ENCODE measurements around the gene LIMS2.

The LIMS2 gene

GRCh38 chr2:127701651-127702394 lies 26.5 kb upstream of the LIMS2 start:
- peak; percentile 62 to 72 (median 71) for DNase-seq (ENCODE audit: low read depth in 2 of 3, low spot score in 1 of 3)

- peak; percentile 77 to 86 (median 85) for DNase-seq (ENCODE audit: low read depth in 2 of 3, low spot score in 1 of 3)
These were observed 25.9 kb upstream of the LIMS2 start, which contains the start of gene SFT2D3 for GRCh38 chr2:127701193-127701650. SFT2D3 (plus strand) TSS chr2:127701497; CDS start chr2:127701529, 32 bp downstream.

DNA sequence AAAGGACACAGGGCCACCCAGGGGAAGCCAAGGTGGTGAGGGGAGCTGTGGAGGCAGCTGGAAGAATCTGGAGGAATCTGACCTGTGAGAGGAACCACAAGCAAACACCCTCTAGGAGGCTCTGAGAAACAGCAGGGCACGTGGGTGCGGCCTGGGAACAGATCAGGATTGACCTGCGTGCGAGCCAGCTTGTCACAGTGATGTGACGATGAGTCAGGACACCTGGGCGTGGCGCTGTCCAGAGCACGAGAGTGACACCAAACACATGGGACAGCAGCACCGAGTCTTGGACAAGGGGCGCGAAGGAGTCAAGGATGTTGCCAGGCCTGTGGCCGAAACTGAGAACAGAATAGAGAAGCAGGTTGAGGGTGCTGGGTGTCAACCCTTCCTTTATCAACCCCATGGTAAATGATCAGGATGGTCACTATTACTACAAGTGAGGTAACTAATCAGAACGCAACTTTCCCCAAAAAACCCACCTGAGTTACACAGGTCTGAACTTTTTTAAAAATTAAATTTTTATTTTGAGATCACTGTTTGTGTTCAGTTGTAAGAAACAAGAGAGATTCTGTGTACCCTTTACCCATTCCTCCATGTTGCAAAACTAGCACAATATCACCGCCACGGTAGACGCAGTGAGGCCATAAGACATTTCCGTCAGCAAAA lies 25.3 kb upstream of the LIMS2 start:
- DNase-seq (ENCODE audit: low read depth in 2 of 3, low spot score in 1 of 3) = peak in 2 of 3 donors; percentile 14 to 21

GRCh38 chr2:127698553-127699355 lies 23.4 kb upstream of the LIMS2 start:
- DNase-seq (ENCODE audit: low read depth in 2 of 3, low spot score in 1 of 3) = no peak

DNA sequence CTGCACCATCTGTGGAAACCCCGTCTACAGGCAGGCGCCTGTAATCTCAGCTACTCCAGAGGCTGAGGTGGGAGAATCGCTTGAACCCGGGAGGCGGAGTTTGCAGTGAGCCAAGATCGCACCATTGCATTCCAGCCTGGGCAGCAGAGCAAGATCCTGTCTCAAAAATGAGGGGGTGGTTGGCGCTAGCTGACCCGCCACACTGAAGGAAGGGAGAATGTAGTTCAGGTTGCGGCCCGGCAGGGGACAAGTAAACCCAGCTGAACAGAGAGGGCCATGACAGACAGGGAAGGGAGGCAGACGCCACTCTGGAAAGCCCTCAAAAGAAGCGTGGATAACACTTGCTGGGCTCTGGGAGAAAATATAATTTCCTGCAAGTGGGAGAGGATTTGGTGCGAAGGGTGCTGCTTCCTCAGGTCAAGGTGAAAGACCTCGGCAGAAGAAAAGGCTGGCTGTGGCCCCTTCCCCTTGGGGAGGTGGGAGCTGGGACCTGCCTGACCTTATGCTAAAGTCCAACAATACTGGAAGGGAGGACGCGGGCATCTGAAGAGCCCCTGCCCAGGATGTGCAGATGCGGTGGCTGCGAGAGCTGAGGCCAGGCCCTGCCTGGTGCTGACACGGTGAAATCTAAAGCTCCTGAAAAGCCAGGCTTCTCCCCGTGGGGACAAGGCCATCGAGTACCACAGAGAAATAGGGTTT lies 22.3 kb upstream of the LIMS2 start:
- DNase-seq (ENCODE audit: low read depth in 2 of 3, low spot score in 1 of 3) = no peak

GRCh38 chr2:127695491-127696472 lies 20.5 kb upstream of the LIMS2 start:
- peak in 1 of 3 donors; percentile 34 for DNase-seq (ENCODE audit: low read depth in 2 of 3, low spot score in 1 of 3)

DNA sequence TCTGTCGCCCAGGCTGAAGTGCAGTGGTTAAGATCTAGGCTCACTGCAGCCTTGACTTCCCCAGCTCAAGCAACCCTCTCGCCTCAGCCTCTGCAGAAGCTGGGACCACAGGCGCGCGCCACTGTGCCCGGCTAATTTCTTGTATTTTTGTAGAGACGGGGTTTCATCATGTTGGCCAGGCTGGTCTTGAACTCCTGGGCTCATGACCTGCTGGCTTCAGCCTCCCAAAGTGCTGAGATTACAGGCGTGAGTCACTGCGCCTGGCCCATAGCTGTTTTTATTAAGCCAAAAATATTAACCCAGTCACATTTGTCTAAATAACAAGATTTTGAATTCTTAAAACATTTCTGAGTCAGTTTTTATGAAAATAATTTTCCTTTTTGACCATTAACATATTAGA lies 19.7 kb upstream of the LIMS2 start:
- DNase-seq (ENCODE audit: low read depth in 2 of 3, low spot score in 1 of 3) = no peak

DNA sequence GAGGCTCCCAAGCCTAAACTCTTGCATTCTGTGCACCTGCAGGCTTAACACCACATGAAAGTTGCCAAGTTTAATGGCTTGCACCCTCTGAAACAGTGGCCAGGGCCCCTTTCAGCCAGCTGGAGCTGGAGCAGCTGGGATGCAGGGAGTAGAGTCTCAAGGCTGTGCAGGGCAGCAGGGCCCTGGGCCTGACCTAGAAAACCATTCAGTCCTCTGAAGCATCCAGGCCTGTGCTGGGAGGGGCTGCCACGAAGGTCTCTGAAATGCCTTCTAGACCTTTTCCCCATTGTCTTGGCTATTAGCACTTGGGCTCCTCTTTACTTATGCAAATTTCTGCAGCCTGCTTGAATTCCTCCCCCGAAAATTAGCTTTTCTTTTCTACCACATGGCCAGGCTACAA lies 15.4 kb upstream of the LIMS2 start:
- DNase-seq (ENCODE audit: low read depth in 2 of 3, low spot score in 1 of 3) = no peak

DNA sequence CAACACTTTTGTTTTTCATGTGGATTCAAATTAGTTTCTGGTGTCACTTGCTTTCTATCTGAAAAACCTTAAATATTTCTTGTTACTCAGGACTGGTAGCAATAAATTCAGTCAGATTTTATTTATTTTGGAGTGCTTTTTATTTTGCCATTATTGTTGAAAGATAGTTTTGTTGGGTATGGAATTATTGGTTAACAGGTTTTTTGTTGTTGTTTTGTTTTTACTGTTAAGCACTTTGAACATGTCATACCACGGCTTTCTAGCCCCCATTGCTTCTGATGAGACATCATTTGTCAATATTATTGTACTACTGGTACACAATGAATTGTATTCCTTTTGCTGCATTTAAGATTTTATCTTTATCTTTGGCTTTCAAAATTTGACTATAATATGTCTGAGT lies 13.1 kb upstream of the LIMS2 start:
- no peak for DNase-seq (ENCODE audit: low read depth in 2 of 3, low spot score in 1 of 3)

- no peak for DNase-seq (ENCODE audit: low read depth in 2 of 3, low spot score in 1 of 3)
These were observed 10.2 kb upstream of the LIMS2 start for GRCh38 chr2:127685410-127686080.

GRCh38 chr2:127683757-127684156 lies 8.4 kb upstream of the LIMS2 start:
- no peak for DNase-seq (ENCODE audit: low read depth in 2 of 3, low spot score in 1 of 3)

DNA sequence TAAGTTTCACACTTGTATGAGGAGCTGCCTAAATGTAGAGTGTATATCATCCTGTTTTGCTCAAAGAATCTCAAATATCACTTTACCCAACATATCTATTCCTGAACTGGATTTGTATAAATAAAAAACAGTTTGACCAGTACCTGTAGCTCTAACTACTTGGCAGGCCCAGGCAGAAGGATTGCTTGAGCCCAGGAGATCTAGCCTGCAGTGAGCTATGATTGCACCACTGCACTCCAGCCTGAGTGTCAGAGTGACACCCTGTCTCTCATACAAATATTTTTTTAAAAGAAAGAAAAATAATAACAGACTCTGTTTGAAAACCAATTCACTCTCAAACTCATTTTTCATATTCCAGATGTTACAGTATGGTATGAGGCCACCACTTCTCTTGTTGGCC lies 7.7 kb upstream of the LIMS2 start:
- no peak for DNase-seq (ENCODE audit: low read depth in 2 of 3, low spot score in 1 of 3)

GRCh38 chr2:127681976-127682857 lies 6.9 kb upstream of the LIMS2 start:
- no peak for DNase-seq (ENCODE audit: low read depth in 2 of 3, low spot score in 1 of 3)

DNA sequence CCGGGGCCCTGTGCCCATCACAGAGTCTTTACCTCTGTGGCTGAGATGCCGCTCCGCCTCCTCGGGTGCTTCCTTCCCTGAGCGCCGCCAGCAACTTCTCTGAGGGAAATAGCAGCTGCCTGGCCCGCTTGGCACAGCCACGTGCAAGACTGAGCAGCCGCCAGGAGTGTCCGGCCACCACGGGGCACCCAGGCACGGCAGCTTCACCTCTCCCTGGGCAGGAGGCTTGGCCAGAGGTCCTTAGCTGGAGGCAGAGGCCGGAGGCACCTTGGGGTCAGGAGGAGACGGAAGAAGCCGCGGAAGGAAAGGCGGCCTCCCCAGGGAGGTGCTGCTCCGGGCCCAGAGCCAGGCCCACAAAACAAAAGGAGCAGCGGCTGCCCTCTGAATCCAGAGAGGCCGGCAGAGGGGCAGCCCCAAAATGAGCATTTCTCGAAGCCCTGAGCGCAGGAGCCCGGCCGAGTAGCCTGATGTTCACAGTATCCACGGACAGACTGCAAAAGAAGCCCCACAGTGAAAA lies 6.0 kb upstream of the LIMS2 start:
- DNase-seq (ENCODE audit: low read depth in 2 of 3, low spot score in 1 of 3) = no peak

DNA sequence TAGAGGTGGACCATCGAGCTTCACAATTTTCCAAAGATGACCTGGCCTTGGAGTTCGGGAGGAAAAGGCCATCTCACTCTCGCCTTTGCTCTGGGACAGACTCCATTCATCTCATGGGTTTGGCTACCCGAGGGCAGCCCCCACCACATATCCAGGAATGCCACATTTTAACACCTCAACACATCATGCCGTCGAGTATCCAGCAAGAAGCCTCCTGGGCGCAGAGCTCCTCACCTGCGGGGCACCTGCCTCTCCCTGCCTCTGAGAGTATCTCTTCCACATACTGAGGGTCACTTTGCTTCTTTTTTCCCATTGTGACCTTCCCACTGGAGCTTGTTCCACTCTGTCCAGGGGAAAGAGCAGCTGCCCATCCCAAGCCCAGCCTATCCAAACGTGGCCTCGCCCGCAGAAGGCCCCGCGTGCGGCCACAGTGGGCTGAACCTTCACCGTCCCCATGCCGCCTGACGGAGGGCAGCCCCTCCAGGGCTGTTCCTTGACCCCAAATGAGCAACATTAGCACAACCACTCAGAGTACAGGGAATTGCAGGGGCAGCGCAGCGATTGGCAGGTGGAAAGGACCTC lies 5.5 kb upstream of the LIMS2 start:
- no peak for DNase-seq (ENCODE audit: low read depth in 2 of 3, low spot score in 1 of 3)

DNA sequence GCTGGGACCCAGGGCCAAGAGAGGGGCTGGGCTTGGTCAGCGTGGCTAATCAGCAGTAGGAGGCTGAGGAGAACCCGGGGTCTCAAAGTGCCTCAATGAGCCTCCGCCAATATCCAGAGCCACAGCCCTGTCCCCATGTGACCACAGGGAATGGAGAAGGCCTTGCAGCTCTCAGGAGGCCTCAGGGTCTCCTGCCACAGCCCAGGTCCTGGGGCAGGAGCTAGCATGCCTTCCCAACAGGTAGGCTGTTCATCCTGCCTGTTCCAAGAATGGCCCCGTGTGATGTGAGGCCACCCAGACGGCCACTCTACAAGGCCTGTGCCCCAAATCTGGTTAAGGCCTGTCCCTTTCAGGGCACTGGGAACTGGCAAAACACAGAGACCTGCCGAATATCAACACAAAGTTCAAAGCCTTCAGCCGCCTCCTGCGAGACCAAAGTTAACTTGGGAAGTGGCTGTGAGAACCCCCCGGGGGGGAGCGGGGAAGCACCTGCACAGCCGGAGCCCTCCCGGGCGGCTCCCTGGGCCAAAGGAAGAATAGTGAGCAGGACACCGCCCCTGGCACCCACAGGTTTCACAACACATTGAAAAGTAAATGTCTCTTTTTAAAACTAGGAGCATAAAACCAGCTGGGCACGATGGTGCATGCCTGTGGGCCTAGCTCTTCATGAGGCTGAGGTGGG lies 4.5 kb upstream of the LIMS2 start:
- no peak for DNase-seq (ENCODE audit: low read depth in 2 of 3, low spot score in 1 of 3)

GRCh38 chr2:127678991-127679390 lies 3.7 kb upstream of the LIMS2 start:
- DNase-seq (ENCODE audit: low read depth in 2 of 3, low spot score in 1 of 3) = no peak
